DOHH2 (cell line): ENCODE measurements around the gene PAK1.

Experiments used
- H3F3A ChIP-seq: fragments of 200-600 bp; sonication (generic), shearing (Covaris generic); 2 replicates; pipeline ENCODE4 v1.6.0; 2016; ENCODE audit warnings: antibody characterized with exemption, mild to moderate bottlenecking; ENCODE audit not compliant: control insufficient read depth, insufficient read depth
- H3K27ac ChIP-seq: fragments of 200-600 bp; sonication (generic); 2 replicates; pipeline ENCODE4 v1.5.1; 2014; ENCODE audit warnings: low read depth, mild to moderate bottlenecking, low read length, moderate library complexity
- H3K27me3 ChIP-seq: fragments of 200-600 bp; sonication (generic); 2 replicates; pipeline ENCODE4 v1.6.1; 2014; ENCODE audit warnings: mild to moderate bottlenecking, low read length, mixed read lengths; ENCODE audit not compliant: control insufficient read depth
- H3K36me3 ChIP-seq: fragments of 200-600 bp; sonication (generic); 2 replicates; pipeline ENCODE4 v1.6.1; 2014; ENCODE audit warnings: mild to moderate bottlenecking, low read length, moderate library complexity, mixed read lengths; ENCODE audit not compliant: control insufficient read depth
- H3K4me1 ChIP-seq: fragments of 200-600 bp; sonication (generic); 2 replicates; pipeline ENCODE4 v1.6.1; 2014; ENCODE audit warnings: mild to moderate bottlenecking, low read length, mixed read lengths; ENCODE audit not compliant: control insufficient read depth
- H3K4me2 ChIP-seq: fragments of 200-600 bp; sonication (generic); 2 replicates; pipeline ENCODE4 v1.6.0; 2014; ENCODE audit warnings: mild to moderate bottlenecking, low read length, moderate library complexity
- H3K4me3 ChIP-seq: fragments of 200-600 bp; sonication (generic); 2 replicates; pipeline ENCODE4 v1.5.1; 2014; ENCODE audit warnings: mild to moderate bottlenecking, low read length, mixed read lengths
- H3K79me2 ChIP-seq: fragments of 200-600 bp; sonication (generic); 2 replicates; pipeline ENCODE4 v1.6.1; 2014; ENCODE audit warnings: mild to moderate bottlenecking, low read length, mixed read lengths; ENCODE audit not compliant: control insufficient read depth
- H3K9me2 ChIP-seq: fragments of 200-600 bp; sonication (generic); replicated peaks from 2 replicates; pipeline ENCODE4 v1.6.1; 2014; ENCODE audit warnings: mild to moderate bottlenecking, low read length, mixed read lengths; ENCODE audit not compliant: control insufficient read depth
- H3K9me3 ChIP-seq: fragments of 200-600 bp; sonication (generic); 2 replicates; pipeline ENCODE4 v1.6.1; 2014; ENCODE audit warnings: antibody characterized with exemption, low read length, mixed read lengths; ENCODE audit not compliant: control insufficient read depth, insufficient read depth
- H4K20me1 ChIP-seq: fragments of 200-600 bp; sonication (generic); 2 replicates; pipeline ENCODE4 v1.6.0; 2014; ENCODE audit warnings: low read depth, mild to moderate bottlenecking, antibody characterized with exemption, low read length, moderate library complexity; ENCODE audit not compliant: control insufficient read depth, insufficient read depth
- CTCF ChIP-seq: fragments of 200-600 bp; sonication (generic); IDR thresholded peaks from one replicate; pipeline ENCODE4 v1.5.1; 2014; ENCODE audit warnings: antibody characterized with exemption, mild to moderate bottlenecking, low read depth, low read length; ENCODE audit not compliant: poor library complexity, severe bottlenecking
- EZH2phosphoT487 ChIP-seq: fragments of 200-600 bp; sonication (generic); IDR thresholded peaks from 2 replicates; pipeline ENCODE4 v1.6.1; 2017; ENCODE audit warnings: borderline replicate concordance, mild to moderate bottlenecking, antibody characterized with exemption, low read length, moderate library complexity, mixed read lengths

PAK1 gene

GRCh38 chr11:77471558-77472193, 2.2 kb downstream of the PAK1 start:
- Histone ChIP-seq H3K27ac (no peak overlapping the region), H3K9me2 (no peaks in the 10 kb centered on the region), H3K4me2 (no peak overlapping the region), H3K4me1 (peaks cover 3% of the 10 kb centered on the region; the same call in 1 of the 2 replicates), H4K20me1 (no peaks in the 10 kb centered on the region), H3K27me3 (peaks cover 43% of the 10 kb centered on the region), H3K79me2 (no peaks in the 10 kb centered on the region), H3K4me3 (no peak overlapping the region), H3K9me3 (no peaks in the 10 kb centered on the region), H3F3A (no peaks in the 10 kb centered on the region), H3K36me3 (no peaks in the 10 kb centered on the region)
- TF ChIP-seq CTCF (peak; percentile 39), EZH2phosphoT487 (no peak)

DNA sequence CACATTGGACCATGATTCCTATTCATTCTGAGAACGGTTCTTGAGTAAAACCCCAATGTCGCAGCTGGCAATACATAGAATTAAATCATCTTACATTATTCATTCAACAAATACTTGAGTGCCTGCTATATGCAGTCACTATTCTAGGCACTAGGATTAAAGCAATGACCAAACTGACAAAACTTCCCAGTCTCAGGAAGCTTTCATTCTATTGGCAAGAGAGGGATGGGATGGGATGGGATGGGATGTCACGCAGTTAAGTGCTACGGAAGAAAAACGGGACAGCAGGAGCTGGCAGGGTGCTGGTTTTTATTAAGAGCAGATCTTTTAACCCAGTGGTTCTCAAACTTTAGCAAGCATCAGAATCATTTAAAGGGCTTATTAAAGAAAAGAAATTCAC, 2.9 kb downstream of the PAK1 start:
- Histone ChIP-seq H3F3A (no peaks in the 10 kb centered on the region), H3K4me3 (no peak overlapping the region), H3K79me2 (no peaks in the 10 kb centered on the region), H3K9me2 (no peaks in the 10 kb centered on the region), H3K27me3 (peaks cover 43% of the 10 kb centered on the region), H3K27ac (no peak overlapping the region), H3K9me3 (no peaks in the 10 kb centered on the region), H3K4me2 (no peak overlapping the region), H4K20me1 (no peaks in the 10 kb centered on the region), H3K36me3 (no peaks in the 10 kb centered on the region), H3K4me1 (peaks cover 3% of the 10 kb centered on the region; the same call in 1 of the 2 replicates)
- TF ChIP-seq EZH2phosphoT487 (no peak), CTCF (no peak)

GRCh38 chr11:77470504-77470903, 3.4 kb downstream of the PAK1 start:
- H3K79me2 ChIP-seq = no peaks in the 10 kb centered on the region
- no peak overlapping the region for H3K4me3 ChIP-seq
- H3K4me1 ChIP-seq = peaks cover 3% of the 10 kb centered on the region; the same call in 1 of the 2 replicates

More at GRCh38 chr11:77470504-77470903, 3.4 kb downstream of the PAK1 start:
- H3K4me2 ChIP-seq = no peak overlapping the region
- H3K9me2 ChIP-seq = no peaks in the 10 kb centered on the region
- H3K36me3 ChIP-seq = no peaks in the 10 kb centered on the region
- no peaks in the 10 kb centered on the region for H4K20me1 ChIP-seq
- H3F3A ChIP-seq = no peaks in the 10 kb centered on the region
- peaks cover 43% of the 10 kb centered on the region for H3K27me3 ChIP-seq
- H3K27ac ChIP-seq = no peak overlapping the region
- no peaks in the 10 kb centered on the region for H3K9me3 ChIP-seq
- TF ChIP-seq EZH2phosphoT487 (no peak), CTCF (no peak)
